Right kidney (tissue), 1 donor: ENCODE results near the gene DIPK1A.
"Not testable (repeated sequence)": the region's sequence is repeated elsewhere in the genome, so short reads cannot be mapped to it uniquely, and the experiment has no call there.

Experiments used
- DNase-seq: peaks from one replicate; pipeline ENCODE4 v3.0.0-alpha.2; 2016

The DIPK1A gene

GRCh38 chr1:92916899-92917298 lies 44.4 kb downstream of the DIPK1A start:
- DNase-seq = no peak

GRCh38 chr1:92915547-92915946 lies 45.7 kb downstream of the DIPK1A start:
- no peak for DNase-seq

- DNase-seq = no peak
Measured at GRCh38 chr1:92913093-92913819, 48.0 kb downstream of the DIPK1A start.

GRCh38 chr1:92910081-92910480 lies 51.2 kb downstream of the DIPK1A start:
- no peak for DNase-seq

- DNase-seq = no peak
Measured at GRCh38 chr1:92909321-92909720, 51.9 kb downstream of the DIPK1A start.

- DNase-seq = no peak
Measured at GRCh38 chr1:92907949-92908684, 53.1 kb downstream of the DIPK1A start.

- DNase-seq = no peak
Measured at GRCh38 chr1:92903765-92904164, 57.5 kb downstream of the DIPK1A start.

GRCh38 chr1:92902406-92902744 lies 58.9 kb downstream of the DIPK1A start:
- no peak for DNase-seq

- no peak for DNase-seq
Measured at GRCh38 chr1:92901699-92902405, 59.4 kb downstream of the DIPK1A start.

GRCh38 chr1:92901126-92901525 lies 60.1 kb downstream of the DIPK1A start:
- DNase-seq = no peak

GRCh38 chr1:92900539-92900938 lies 60.7 kb downstream of the DIPK1A start:
- no peak for DNase-seq

GRCh38 chr1:92899780-92900179 lies 61.5 kb downstream of the DIPK1A start:
- DNase-seq = no peak

GRCh38 chr1:92898053-92898452 lies 63.2 kb downstream of the DIPK1A start:
- DNase-seq = not testable (repeated sequence)

- no peak for DNase-seq
Measured at GRCh38 chr1:92887465-92887864, 73.8 kb downstream of the DIPK1A start.

- no peak for DNase-seq
Measured at GRCh38 chr1:92886886-92887419, 74.3 kb downstream of the DIPK1A start.

GRCh38 chr1:92884195-92884594 lies 77.1 kb downstream of the DIPK1A start:
- no peak for DNase-seq

GRCh38 chr1:92883297-92883696 lies 78.0 kb downstream of the DIPK1A start:
- no peak for DNase-seq

GRCh38 chr1:92882819-92883218 lies 78.4 kb downstream of the DIPK1A start:
- no peak for DNase-seq

- no peak for DNase-seq
Measured at GRCh38 chr1:92881391-92881790, 79.9 kb downstream of the DIPK1A start.

GRCh38 chr1:92879316-92879968 lies 81.8 kb downstream of the DIPK1A start:
- DNase-seq = no peak

GRCh38 chr1:92877792-92878191 lies 83.5 kb downstream of the DIPK1A start:
- no peak for DNase-seq

- DNase-seq = no peak
Measured at GRCh38 chr1:92877081-92877711, 84.1 kb downstream of the DIPK1A start.
